MM.1S (cell line): ENCODE data around the gene P4HA1.

ENCODE experiments used
- CTCF ChIP-seq: fragments of 300-600 bp; sonication (generic); IDR thresholded peaks from 2 replicates; pipeline ENCODE4 v1.5.1; 2016; ENCODE audit warnings: antibody characterized with exemption, low read length, mixed read lengths
- EZH2phosphoT487 ChIP-seq: fragments of 300-600 bp; sonication (generic); IDR thresholded peaks from 2 replicates; pipeline ENCODE4 v1.6.1; 2018; ENCODE audit warnings: antibody characterized with exemption, low read length

DNA sequence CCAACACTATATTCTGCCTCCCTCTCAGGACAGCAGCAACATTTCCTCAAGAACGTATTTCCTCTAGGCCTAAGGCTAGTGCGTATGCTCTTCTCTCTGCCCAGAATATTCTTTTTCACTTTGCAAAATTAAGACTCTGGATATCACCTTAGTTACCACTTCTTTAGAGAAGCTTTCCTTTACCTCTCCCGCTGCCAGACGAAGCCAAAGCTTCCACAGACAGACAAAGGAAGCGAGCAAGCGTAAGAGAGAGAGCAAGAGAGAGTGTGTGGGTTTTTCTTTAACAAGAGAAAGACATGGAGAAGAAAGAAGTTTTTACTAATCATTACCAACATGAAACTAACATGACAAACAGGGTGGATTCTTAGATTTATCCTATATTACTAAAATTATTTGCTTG, 64.1 kb downstream of the P4HA1 start:
- TF ChIP-seq CTCF, result no peak
- TF ChIP-seq EZH2phosphoT487, result no peak
